Stimulated activated CD8-positive, alpha-beta memory T cell treated with anti-CD3 and anti-CD28 coated beads, Interleukin-2, amount 100 ng/mL, for 48 hours (primary cell): Measurements from ENCODE around the gene UNC5A.
"Not testable (repeated sequence)": the region's sequence is repeated elsewhere in the genome, so short reads cannot be mapped to it uniquely, and the experiment has no call there.

Experiments used
- DNase-seq, 2 donors: peaks; one replicate each; pipeline ENCODE4 v3.0.0-alpha.2; 2020; ENCODE audit warnings: low read depth in 2 of 2

Gene UNC5A

GRCh38 chr5:176863765-176864098 lies 53.4 kb downstream of the UNC5A start:
- no peak for DNase-seq

- DNase-seq: no peak
These were observed 54.4 kb downstream of the UNC5A start for GRCh38 chr5:176864755-176865154.

- no peak for DNase-seq
These were observed 55.6 kb downstream of the UNC5A start for GRCh38 chr5:176865964-176866363.

DNA sequence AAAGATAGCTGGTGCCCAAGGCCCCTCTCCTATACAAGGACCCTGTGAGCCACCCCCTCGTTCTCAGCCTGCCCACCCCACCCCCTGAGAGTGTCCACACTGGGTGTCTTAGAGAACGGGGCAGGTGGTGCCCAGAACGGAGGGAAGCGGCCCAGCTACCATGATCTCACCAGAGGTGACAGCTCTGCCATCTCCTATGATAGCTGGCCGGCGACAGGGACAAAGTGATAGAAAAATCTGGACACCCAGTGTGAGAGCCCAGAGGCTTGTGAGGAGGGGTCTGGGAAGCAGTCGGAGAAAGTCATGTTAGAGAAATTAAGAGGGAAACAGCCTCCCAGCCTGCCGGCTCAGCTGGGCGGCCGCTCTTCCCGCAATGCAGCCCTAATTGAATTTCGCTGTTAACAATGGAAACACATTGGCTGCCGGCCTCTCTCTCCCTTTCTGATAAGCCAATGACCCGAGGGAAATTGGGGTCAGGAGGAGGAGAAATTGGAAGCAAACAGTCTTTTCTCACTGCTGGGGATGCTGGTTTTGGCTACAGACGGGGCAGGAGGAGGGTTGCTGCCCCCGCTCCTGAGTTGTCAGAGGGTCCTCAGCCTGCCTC lies 56.5 kb downstream of the UNC5A start:
- no peak for DNase-seq

- DNase-seq: no peak
These were observed 57.8 kb downstream of the UNC5A start for GRCh38 chr5:176868126-176868525.

DNA sequence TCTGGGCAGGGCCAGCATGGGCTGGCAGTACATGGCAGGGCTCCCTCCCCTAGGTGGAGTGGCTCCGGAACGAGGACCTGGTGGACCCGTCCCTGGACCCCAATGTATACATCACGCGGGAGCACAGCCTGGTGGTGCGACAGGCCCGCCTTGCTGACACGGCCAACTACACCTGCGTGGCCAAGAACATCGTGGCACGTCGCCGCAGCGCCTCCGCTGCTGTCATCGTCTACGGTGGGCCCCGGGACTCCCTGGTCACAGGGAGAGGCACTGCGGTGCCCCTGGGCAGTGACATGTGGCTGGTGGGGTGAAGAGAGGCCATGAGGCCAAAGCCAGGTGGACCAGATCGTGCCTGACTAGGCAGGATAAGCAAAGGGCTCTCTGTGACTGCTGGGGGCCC lies 58.4 kb downstream of the UNC5A start:
- no peak for DNase-seq

DNA sequence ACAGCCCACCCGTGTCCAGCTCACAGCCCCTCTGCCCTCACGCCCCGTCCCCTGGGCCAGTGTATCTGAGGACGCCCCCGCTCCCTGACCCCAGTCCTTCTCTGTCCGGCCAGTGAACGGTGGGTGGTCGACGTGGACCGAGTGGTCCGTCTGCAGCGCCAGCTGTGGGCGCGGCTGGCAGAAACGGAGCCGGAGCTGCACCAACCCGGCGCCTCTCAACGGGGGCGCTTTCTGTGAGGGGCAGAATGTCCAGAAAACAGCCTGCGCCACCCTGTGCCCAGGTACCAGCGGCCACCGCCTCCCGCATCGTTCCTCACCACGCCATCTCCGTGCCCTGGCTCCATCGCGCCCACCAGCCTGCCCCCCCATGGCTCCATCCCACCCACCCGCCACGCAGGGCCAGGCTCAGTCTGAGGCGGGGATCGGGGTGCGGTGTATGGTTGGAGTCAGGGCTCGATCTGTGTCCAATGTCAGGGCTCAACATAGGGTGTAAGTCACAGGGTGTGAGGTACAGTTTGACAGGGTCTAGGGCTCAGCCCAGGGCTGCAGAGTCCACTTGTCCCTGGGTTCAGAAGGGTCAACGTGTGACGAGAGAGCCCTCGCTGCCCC lies 59.2 kb downstream of the UNC5A start:
- DNase-seq: no peak

- no peak for DNase-seq
These were observed 59.8 kb downstream of the UNC5A start for GRCh38 chr5:176870110-176870591.

GRCh38 chr5:176870644-176871043 lies 60.3 kb downstream of the UNC5A start:
- not testable (repeated sequence) for DNase-seq

- not testable (repeated sequence) for DNase-seq
These were observed 62.2 kb downstream of the UNC5A start for GRCh38 chr5:176872586-176872985.

DNA sequence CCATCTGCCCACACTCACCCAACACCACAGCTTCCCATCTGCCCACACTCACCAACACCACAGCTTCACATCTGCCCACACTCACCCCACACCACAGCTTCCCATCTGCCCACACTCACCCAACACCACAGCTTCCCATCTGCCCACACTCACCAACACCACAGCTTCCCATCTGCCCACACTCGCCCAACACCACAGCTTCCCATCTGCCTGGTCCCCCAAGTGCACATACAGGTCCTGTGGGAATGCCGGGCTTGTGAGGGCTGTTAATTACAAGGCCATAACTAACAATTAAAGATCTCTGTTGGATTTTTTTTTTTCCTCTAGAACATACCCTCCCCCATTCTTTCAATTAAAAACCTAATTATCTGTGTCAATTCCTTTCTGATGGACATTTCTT lies 62.7 kb downstream of the UNC5A start:
- DNase-seq: not testable (repeated sequence)

GRCh38 chr5:176873541-176874172 lies 63.3 kb downstream of the UNC5A start:
- no peak for DNase-seq

GRCh38 chr5:176874198-176874780 lies 63.9 kb downstream of the UNC5A start:
- DNase-seq: no peak

DNA sequence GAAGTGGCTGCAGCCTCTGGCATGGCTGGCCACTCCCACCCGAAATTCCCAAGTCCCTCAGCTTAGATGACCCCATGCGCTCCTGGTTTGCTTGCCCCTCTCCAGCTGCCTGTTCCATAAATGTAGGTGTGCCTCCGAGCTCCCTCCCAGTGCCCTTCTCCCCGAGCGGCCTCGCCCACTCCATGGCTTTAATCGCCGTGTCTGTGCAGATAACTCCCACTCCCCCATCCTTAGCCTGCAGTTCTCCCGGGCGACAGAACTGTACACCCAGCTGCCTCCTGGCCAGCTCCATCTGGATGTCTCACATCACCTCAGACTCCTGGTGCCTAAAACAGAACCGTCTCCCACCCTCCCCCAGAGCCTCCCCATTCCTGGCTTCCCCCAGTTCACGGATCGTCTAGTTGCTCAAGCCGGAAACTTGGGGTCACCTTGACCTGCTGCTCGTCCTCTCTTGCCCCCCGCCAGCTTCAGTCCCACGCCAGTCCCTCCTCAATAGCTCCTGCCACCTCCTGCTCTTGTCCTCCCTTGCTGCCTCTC lies 64.7 kb downstream of the UNC5A start:
- DNase-seq: no peak

GRCh38 chr5:176875783-176876505 lies 65.6 kb downstream of the UNC5A start:
- no peak for DNase-seq

- DNase-seq: no peak
These were observed 66.4 kb downstream of the UNC5A start for GRCh38 chr5:176876506-176877431.

- no peak for DNase-seq
These were observed 67.5 kb downstream of the UNC5A start for GRCh38 chr5:176877793-176878331.

DNA sequence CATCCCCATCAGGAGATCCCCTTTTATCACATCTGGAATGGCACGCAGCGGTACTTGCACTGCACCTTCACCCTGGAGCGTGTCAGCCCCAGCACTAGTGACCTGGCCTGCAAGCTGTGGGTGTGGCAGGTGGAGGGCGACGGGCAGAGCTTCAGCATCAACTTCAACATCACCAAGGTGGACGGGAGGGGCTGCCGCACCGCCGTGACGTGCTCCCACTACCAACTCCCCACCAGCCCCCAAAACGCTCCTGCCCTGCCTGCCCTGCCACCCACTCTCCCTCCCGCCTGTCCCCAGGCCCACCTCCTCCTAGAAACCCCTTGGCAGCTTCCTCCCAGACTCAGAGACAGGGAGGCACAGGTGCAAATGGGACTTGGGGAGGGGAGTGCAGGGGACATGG lies 68.1 kb downstream of the UNC5A start:
- DNase-seq: no peak

- no peak for DNase-seq
These were observed 68.7 kb downstream of the UNC5A start for GRCh38 chr5:176878906-176879662.
